Measurements from ENCODE around the gene RPS16.

RPS16 gene

GRCh38 chr19:39428283-39429112 lies 7.3 kb downstream of the RPS16 start:
- ChIA-PET POLR2A (interaction anchor here (0.8 to 2.4 kb wide), 4 partner anchors 7 to 52 kb away, joined by 3 to 52 read pairs (median 4); partner anchors contain the start of genes MED29, PAF1, RPS16 and TIMM50), CTCF (interaction anchor here (0.6 to 1.4 kb wide), 5 partner anchors 12 to 760 kb away, joined by 3 to 10 read pairs (median 3); partner anchors contain the start of genes EID2B, MRPS12 and SARS2)
- no peak for TF ChIP-seq PKNOX1 (IDR thresholded peaks at IDR 0.05)
- no peak for TF ChIP-seq TARDBP (IDR thresholded peaks at IDR 0.05)
- TF ChIP-seq CTBP1 (IDR thresholded peaks at IDR 0.05; ENCODE audit: borderline replicate concordance): no peak
- no peak for TF ChIP-seq FOXA1 (IDR thresholded peaks at IDR 0.05)
- TF ChIP-seq HDGF (IDR thresholded peaks at IDR 0.05; ENCODE audit: borderline replicate concordance): no peak
- TF ChIP-seq NFRKB (IDR thresholded peaks at IDR 0.05): no peak
- no peak for TF ChIP-seq ARNT (IDR thresholded peaks at IDR 0.05)
- TF ChIP-seq SUZ12 (IDR thresholded peaks at IDR 0.05): no peak
- no peak for TF ChIP-seq ELF4 (IDR thresholded peaks at IDR 0.05)
- TF ChIP-seq FOXK2 (IDR thresholded peaks at IDR 0.05): no peak
- no peak for TF ChIP-seq LEF1 (IDR thresholded peaks at IDR 0.05; ENCODE audit: borderline replicate concordance)
- no peak for DNase-seq (ENCODE audit: extremely low spot score)

- TF ChIP-seq ELF4 (IDR thresholded peaks at IDR 0.05): no peak
- TF ChIP-seq SUZ12 (IDR thresholded peaks at IDR 0.05): no peak
- TF ChIP-seq PKNOX1 (IDR thresholded peaks at IDR 0.05): no peak
- no peak for TF ChIP-seq LEF1 (IDR thresholded peaks at IDR 0.05; ENCODE audit: borderline replicate concordance)
- no peak for TF ChIP-seq FOXA1 (IDR thresholded peaks at IDR 0.05)
- no peak for TF ChIP-seq ZNF384 (IDR thresholded peaks at IDR 0.05)
- no peak for TF ChIP-seq FOXK2 (IDR thresholded peaks at IDR 0.05)
- TF ChIP-seq TARDBP (IDR thresholded peaks at IDR 0.05): no peak
- no peak for TF ChIP-seq NFRKB (IDR thresholded peaks at IDR 0.05)
- TF ChIP-seq BHLHE40 (IDR thresholded peaks at IDR 0.05; ENCODE audit: borderline replicate concordance): no peak
- TF ChIP-seq L3MBTL2 (conservative IDR thresholded peaks at IDR 0.05): no peak
- TF ChIP-seq ARNT (IDR thresholded peaks at IDR 0.05): no peak
- TF ChIP-seq FOXM1 (IDR thresholded peaks at IDR 0.05; ENCODE audit: borderline replicate concordance): no peak
- no peak for TF ChIP-seq SP1 (IDR thresholded peaks at IDR 0.05)
- TF ChIP-seq HDGF (IDR thresholded peaks at IDR 0.05; ENCODE audit: borderline replicate concordance): no peak
- TF ChIP-seq CTBP1 (IDR thresholded peaks at IDR 0.05; ENCODE audit: borderline replicate concordance): no peak
- DNase-seq (ENCODE audit: extremely low spot score): no peak
- POLR2A ChIA-PET: interaction anchor here (0.5 to 2.4 kb wide), 4 partner anchors 8 to 437 kb away, joined by 3 to 52 read pairs (median 3); partner anchors contain the start of genes RPS16, SUPT5H and TIMM50
- CTCF ChIA-PET: interaction anchor here (1.4 kb wide), 1 partner anchor 13 kb away, joined by 3 read pairs; no protein-coding TSS in a partner anchor
Observed at GRCh38 chr19:39427707-39428106, 8.0 kb downstream of the RPS16 start.

- no peak for DNase-seq (ENCODE audit: extremely low spot score)
- CTCF ChIA-PET: no interaction called here
- TF ChIP-seq FOXA1 (IDR thresholded peaks at IDR 0.05): no peak
- TF ChIP-seq TARDBP (IDR thresholded peaks at IDR 0.05): no peak
- POLR2A ChIA-PET: interaction anchor here (0.8 to 2.4 kb wide), 2 partner anchors 10 to 35 kb away, joined by 3 to 52 read pairs; partner anchors contain the start of genes MED29, PAF1 and RPS16
Observed at GRCh38 chr19:39426170-39426569, 9.6 kb downstream of the RPS16 start.

GRCh38 chr19:39425744-39426143 lies 10.0 kb downstream of the RPS16 start:
- POLR2A ChIA-PET: interaction anchor here (2.4 to 3.4 kb wide), 2 partner anchors 10 kb away, joined by 30 to 52 read pairs; partner anchors contain the start of gene RPS16
- TF ChIP-seq L3MBTL2 (conservative IDR thresholded peaks at IDR 0.05): no peak
- no peak for TF ChIP-seq TARDBP (IDR thresholded peaks at IDR 0.05)
- TF ChIP-seq CTBP1 (IDR thresholded peaks at IDR 0.05; ENCODE audit: borderline replicate concordance): no peak
- TF ChIP-seq NFRKB (IDR thresholded peaks at IDR 0.05): no peak
- TF ChIP-seq FOXK2 (IDR thresholded peaks at IDR 0.05): no peak
- no peak for TF ChIP-seq BHLHE40 (IDR thresholded peaks at IDR 0.05; ENCODE audit: borderline replicate concordance)
- TF ChIP-seq ELF4 (IDR thresholded peaks at IDR 0.05): no peak
- no peak for TF ChIP-seq FOXA1 (IDR thresholded peaks at IDR 0.05)
- no peak for TF ChIP-seq PKNOX1 (IDR thresholded peaks at IDR 0.05)
- no peak for TF ChIP-seq ARNT (IDR thresholded peaks at IDR 0.05)
- no peak for TF ChIP-seq LEF1 (IDR thresholded peaks at IDR 0.05; ENCODE audit: borderline replicate concordance)
- TF ChIP-seq FOXM1 (IDR thresholded peaks at IDR 0.05; ENCODE audit: borderline replicate concordance): no peak
- no peak for TF ChIP-seq SUZ12 (IDR thresholded peaks at IDR 0.05)
- no peak for TF ChIP-seq SP1 (IDR thresholded peaks at IDR 0.05)
- TF ChIP-seq ZNF384 (IDR thresholded peaks at IDR 0.05): no peak
- no peak for DNase-seq (ENCODE audit: extremely low spot score)
- CTCF ChIA-PET: no interaction called here

- DNase-seq (ENCODE audit: extremely low spot score): no peak
- POLR2A ChIA-PET: interaction anchor here (2.2 to 3.4 kb wide), 2 partner anchors 8 to 11 kb away, joined by 9 to 30 read pairs; partner anchors contain the start of gene RPS16
- no peak for TF ChIP-seq CTBP1 (IDR thresholded peaks at IDR 0.05; ENCODE audit: borderline replicate concordance)
- TF ChIP-seq FOXM1 (IDR thresholded peaks at IDR 0.05; ENCODE audit: borderline replicate concordance): no peak
- TF ChIP-seq BHLHE40 (IDR thresholded peaks at IDR 0.05; ENCODE audit: borderline replicate concordance): no peak
- CTCF ChIA-PET: no interaction called here
Observed at GRCh38 chr19:39424934-39425333, 10.8 kb downstream of the RPS16 start.

All from HEK293T (cell line).